Fibroblast of mammary gland (primary cell): ENCODE measurements around the gene CHAF1A.

Experiments used
- DNase-seq: peaks from one replicate; pipeline ENCODE4 v3.0.0-alpha.2; 2010; ENCODE audit warnings: low read depth
- H3K4me3 ChIP-seq: 2 replicates; pipeline ENCODE4 v1.5.1; 2011; ENCODE audit warnings: low read depth, mild to moderate bottlenecking, low read length, moderate library complexity; ENCODE audit not compliant: control insufficient read depth
- CTCF ChIP-seq: conservative IDR thresholded peaks from 2 replicates; pipeline ENCODE4 v1.5.1; 2011; ENCODE audit warnings: low read depth, low read length, inconsistent platforms; ENCODE audit not compliant: control insufficient read depth, insufficient read depth

CHAF1A gene

DNA sequence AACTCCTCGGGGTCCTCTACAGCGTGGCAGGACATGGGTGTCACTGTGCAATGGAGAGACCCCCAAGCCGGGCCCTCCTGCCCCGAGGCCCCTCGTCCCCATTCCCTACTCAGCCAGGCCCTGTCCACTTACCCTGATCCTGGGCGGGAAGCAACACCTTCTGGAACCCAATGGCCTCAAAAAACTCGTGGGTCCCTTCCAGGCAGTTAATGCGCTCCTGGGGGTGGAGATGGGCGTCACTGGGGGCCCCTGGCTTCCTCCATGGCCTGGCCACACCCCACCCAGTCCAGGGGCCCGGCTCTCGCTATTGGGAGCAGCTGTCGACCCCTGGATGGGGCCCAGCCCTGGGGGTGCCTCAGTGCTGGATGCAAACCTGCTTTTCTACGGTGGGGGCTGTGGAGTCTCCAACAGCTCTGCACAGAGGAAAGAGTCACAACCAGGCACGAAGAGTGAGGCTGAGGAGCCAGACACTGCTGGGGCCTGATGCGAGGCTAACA lies 44.3 kb downstream of the CHAF1A start:
- TF ChIP-seq CTCF, result no peak
- DNase-seq, result no peak
- H3K4me3 ChIP-seq, result no peak overlapping the region

GRCh38 chr19:4447327-4448146 lies 45.1 kb downstream of the CHAF1A start:
- DNase-seq, result no peak
- TF ChIP-seq CTCF, result no peak
- no peak overlapping the region for H3K4me3 ChIP-seq

DNA sequence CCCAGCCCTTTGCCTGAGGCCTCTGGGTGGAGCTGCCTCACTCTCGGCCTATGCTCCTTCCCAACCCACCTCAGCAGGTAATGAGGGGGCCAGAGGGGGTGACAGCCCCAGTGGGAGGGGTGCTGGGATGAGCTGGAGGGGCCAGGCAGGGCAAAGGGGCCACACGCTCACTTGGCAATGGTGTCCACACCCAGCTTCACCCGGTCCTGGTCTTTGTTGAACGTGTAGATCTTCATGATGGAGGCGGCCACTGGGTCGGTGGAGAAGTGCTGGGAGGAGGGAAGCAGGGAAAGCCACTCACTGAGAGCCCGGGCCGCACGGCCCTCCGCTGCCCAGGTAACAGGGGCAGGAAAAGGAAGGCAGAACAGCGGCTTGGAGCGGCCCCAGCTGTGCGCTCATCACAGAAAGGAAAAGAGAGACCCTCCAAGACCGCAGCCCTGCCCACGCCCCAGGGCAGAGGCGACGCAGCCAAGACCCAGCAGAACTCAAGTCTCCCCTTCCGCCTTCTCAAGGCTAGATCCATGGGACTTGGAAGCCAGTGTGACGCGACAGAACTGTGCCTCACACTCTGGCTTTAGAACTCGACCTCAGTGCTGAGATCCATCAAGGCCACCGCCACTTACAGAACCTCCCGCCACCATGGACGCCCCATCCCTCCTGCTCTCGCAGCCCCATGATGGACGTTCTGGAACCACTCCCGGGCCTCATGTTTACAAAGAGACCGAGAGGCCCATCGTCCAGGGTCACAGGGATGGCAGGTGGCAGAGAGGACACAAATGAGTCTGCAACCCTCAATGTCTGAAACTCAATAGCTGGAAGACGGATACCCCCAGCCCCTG lies 45.9 kb downstream of the CHAF1A start:
- no peak for TF ChIP-seq CTCF
- H3K4me3 ChIP-seq, result no peak overlapping the region

DNA sequence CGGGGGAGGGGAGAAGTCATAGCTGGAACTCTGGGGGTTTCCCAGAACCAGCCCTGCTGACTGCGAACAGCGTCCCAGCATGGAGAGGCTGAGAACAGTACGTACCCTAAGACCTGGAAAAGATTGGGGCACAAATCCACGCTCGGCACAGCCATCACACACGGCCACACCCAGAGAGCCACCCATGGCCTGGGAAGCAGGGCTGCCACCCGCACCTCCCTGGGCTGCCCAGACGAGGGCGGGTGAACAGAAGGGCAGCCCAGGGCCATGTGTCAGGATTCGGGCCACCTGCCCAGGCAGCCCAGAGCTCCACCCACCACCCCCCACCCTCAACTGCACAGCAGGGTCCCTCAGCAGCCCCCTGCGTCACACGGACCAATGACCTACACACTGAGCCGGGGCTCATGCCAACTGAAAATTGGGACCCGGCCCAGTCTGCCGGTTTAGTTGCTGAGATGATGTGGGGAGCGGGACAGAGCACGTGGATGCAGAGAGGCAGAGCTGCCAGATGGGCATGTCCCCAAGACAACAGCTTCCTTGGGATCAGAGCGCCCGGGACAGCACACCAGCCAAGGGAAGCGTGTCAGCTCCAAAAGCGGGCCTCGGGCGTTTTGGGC lies 46.7 kb downstream of the CHAF1A start:
- no peak overlapping the region for H3K4me3 ChIP-seq
- no peak for TF ChIP-seq CTCF
- DNase-seq, result peak; percentile 43

More for the DNA sequence above, 45.9 kb downstream of the CHAF1A start:
- DNase-seq, result no peak

DNA sequence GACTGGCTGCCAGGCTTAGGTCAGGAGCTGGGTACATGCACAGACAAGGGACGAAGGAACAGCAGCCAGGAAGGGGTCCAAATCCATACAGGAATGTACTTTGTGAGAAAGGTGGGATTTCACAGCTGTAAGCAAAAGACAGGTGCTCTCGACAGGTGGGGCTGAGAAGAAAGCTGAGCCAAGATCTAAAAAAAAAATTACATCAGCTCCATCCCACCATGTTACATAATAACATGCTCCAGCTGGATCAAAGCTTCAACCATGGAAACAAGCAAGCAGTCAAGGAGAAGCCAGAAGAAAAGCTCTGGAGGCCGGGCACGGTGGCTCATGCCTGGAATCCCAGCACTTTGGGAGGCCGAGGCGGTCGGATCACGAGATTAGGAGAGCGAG lies 47.2 kb downstream of the CHAF1A start:
- no peak for TF ChIP-seq CTCF
- DNase-seq, result no peak
- no peak overlapping the region for H3K4me3 ChIP-seq

DNA sequence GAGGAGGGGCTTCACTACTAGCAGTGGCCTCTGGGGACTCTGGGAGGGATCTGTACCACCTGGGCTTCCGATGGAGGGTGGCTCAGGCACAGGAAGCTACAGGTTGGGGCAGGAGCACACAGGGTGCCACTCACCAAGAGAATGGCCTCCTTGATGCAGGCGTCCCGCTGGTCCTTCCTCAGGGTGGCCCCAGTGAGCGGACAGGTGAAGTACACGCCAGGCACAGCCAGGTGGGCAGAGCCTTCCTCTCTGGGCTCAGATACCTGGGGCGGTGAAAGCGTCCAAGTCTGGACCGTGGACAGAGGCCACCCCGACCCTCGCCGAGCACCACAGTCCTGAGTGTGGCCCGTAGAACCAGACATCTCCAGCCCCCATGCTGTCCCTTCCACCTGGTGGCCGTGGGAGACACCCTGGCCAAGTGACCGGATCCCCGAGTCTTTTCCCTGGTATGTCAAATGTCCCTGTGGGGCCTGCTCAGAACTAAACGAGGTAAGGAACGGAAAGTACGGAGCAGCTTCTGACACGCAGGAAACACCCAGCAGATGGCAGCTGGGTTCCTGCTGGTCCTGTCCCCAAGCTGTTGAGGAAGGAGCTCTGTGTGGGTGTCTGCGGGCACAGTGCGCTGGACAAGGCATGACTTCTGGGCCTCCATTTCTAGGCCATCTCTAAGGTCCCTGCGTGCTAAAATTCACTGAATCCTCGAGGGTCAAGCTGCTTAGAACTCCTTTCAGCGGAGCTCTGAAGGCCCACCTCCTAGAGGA lies 50.0 kb downstream of the CHAF1A start:
- TF ChIP-seq CTCF, result no peak
- H3K4me3 ChIP-seq, result no peak overlapping the region
- DNase-seq, result no peak
